Measurements from ENCODE around the gene PPP1R3G.

Gene PPP1R3G

DNA sequence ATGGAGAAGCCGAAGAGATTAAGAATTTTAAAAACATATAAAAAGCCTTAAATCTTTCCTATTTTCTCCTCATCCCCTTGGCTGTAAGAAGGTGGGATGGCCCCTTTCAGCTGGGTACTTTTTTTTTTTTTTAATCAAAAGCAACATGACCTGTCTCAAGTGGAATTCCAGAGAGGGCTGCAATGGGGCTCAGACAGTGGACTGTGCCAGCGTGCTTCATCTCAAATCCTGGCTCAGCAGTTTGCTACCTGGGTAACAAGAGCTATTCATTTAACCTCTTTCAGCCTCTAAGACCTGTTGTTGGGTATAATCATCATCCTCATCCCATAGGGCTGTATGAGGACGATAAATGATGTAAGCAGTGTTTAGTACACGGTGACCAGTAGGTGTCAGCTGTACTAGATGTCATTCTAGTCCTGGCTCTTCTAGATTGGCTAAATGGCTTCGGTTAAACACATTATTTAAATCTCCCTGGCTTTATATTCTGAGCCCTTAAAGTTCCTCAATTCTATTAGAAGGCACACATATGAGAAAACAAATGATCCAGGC is 6.9 kb upstream of the PPP1R3G start:
- TF ChIP-seq, protein P1, sequence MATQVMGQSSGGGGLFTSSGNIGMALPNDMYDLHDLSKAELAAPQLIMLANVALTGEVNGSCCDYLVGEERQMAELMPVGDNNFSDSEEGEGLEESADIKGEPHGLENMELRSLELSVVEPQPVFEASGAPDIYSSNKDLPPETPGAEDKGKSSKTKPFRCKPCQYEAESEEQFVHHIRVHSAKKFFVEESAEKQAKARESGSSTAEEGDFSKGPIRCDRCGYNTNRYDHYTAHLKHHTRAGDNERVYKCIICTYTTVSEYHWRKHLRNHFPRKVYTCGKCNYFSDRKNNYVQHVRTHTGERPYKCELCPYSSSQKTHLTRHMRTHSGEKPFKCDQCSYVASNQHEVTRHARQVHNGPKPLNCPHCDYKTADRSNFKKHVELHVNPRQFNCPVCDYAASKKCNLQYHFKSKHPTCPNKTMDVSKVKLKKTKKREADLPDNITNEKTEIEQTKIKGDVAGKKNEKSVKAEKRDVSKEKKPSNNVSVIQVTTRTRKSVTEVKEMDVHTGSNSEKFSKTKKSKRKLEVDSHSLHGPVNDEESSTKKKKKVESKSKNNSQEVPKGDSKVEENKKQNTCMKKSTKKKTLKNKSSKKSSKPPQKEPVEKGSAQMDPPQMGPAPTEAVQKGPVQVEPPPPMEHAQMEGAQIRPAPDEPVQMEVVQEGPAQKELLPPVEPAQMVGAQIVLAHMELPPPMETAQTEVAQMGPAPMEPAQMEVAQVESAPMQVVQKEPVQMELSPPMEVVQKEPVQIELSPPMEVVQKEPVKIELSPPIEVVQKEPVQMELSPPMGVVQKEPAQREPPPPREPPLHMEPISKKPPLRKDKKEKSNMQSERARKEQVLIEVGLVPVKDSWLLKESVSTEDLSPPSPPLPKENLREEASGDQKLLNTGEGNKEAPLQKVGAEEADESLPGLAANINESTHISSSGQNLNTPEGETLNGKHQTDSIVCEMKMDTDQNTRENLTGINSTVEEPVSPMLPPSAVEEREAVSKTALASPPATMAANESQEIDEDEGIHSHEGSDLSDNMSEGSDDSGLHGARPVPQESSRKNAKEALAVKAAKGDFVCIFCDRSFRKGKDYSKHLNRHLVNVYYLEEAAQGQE (IDR thresholded peaks at IDR 0.05; ENCODE audit: low read depth), result no peak
- TF ChIP-seq CREB1 (IDR thresholded peaks at IDR 0.05; ENCODE audit: low read depth), result no peak
- TF ChIP-seq RAD21 (IDR thresholded peaks at IDR 0.05; ENCODE audit: low read depth), result no peak; the same call in 1 of the 2 replicates
- TF ChIP-seq, protein P2, sequence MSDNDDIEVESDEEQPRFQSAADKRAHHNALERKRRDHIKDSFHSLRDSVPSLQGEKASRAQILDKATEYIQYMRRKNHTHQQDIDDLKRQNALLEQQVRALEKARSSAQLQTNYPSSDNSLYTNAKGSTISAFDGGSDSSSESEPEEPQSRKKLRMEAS (IDR thresholded peaks at IDR 0.05), result no peak
- TF ChIP-seq YY1 (IDR thresholded peaks at IDR 0.05; ENCODE audit: low read depth), result no peak
- TF ChIP-seq, protein P3, sequence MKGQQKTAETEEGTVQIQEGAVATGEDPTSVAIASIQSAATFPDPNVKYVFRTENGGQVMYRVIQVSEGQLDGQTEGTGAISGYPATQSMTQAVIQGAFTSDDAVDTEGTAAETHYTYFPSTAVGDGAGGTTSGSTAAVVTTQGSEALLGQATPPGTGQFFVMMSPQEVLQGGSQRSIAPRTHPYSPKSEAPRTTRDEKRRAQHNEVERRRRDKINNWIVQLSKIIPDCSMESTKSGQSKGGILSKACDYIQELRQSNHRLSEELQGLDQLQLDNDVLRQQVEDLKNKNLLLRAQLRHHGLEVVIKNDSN (IDR thresholded peaks at IDR 0.05), result no peak
- no peak for TF ChIP-seq TAF1 (IDR thresholded peaks at IDR 0.05; ENCODE audit: low read depth)
- no peak for TF ChIP-seq NFIC (IDR thresholded peaks at IDR 0.05)
- no peak for TF ChIP-seq ZBTB7A (IDR thresholded peaks at IDR 0.05; ENCODE audit: low read depth)
- no peak for TF ChIP-seq TEAD4 (IDR thresholded peaks at IDR 0.05)
- no peak for TF ChIP-seq CEBPB (IDR thresholded peaks at IDR 0.05)
- no peak for TF ChIP-seq TCF12 (IDR thresholded peaks at IDR 0.05; ENCODE audit: low read depth)
- no peak for TF ChIP-seq EGR1 (IDR thresholded peaks at IDR 0.05)
- TF ChIP-seq FOXM1 (IDR thresholded peaks at IDR 0.05; ENCODE audit: borderline replicate concordance, low read depth), result no peak

DNA sequence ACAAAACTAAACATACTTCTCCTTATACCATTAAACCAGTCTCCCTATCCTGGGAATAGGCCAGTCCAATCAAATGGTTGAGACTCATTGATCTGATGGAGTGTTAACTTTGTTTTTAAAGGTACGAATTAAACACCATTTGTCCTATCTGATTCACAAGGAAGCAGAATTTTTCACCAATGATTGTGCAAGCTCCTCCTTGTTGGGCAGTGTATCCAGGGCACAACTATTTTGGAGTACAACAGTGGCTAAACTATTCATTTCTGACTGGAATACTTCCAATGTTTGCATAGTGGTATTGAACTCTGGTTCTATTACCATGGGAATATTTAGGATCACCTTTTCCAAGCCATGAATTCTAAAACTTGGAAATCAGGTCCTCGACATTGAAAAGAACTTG is 5.4 kb upstream of the PPP1R3G start:
- TF ChIP-seq RAD21 (IDR thresholded peaks at IDR 0.05; ENCODE audit: low read depth), result no peak
- TF ChIP-seq YY1 (IDR thresholded peaks at IDR 0.05; ENCODE audit: low read depth), result no peak
- TF ChIP-seq TEAD4 (IDR thresholded peaks at IDR 0.05), result no peak
- TF ChIP-seq, protein P2 (IDR thresholded peaks at IDR 0.05), result no peak
- TF ChIP-seq NFIC (IDR thresholded peaks at IDR 0.05), result no peak
- TF ChIP-seq EGR1 (IDR thresholded peaks at IDR 0.05), result no peak
- no peak for TF ChIP-seq EP300 (IDR thresholded peaks at IDR 0.05; ENCODE audit: borderline replicate concordance)
- no peak for TF ChIP-seq CREB1 (IDR thresholded peaks at IDR 0.05; ENCODE audit: low read depth)
- TF ChIP-seq TCF12 (IDR thresholded peaks at IDR 0.05; ENCODE audit: low read depth), result no peak
- TF ChIP-seq TAF1 (IDR thresholded peaks at IDR 0.05; ENCODE audit: low read depth), result no peak
- TF ChIP-seq CEBPB (IDR thresholded peaks at IDR 0.05), result no peak
- TF ChIP-seq FOXM1 (IDR thresholded peaks at IDR 0.05; ENCODE audit: borderline replicate concordance, low read depth), result no peak

DNA sequence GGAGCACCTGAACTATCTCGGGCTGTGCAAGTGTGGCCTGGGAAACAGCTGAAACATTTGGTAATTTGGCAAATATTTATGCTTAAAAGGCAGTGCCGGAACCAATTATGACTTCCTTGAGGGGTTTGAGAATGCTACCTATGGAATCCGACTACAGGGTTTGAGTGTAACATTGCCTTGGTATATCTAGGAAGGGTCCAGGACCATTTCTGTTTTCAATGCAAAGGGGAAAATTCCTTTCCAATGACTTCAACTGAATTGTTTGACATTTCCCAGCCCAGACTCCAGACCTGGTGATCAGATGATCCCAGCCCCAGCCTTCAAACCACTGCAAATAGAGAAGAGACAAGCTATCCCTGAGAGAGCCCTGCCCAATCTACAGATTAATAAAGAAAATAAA is 4.6 kb upstream of the PPP1R3G start:
- TF ChIP-seq NFIC (IDR thresholded peaks at IDR 0.05) (no peak), TAF1 (IDR thresholded peaks at IDR 0.05; ENCODE audit: low read depth) (no peak), EGR1 (IDR thresholded peaks at IDR 0.05) (no peak), CREB1 (IDR thresholded peaks at IDR 0.05; ENCODE audit: low read depth) (no peak), TCF12 (IDR thresholded peaks at IDR 0.05; ENCODE audit: low read depth) (no peak), EP300 (IDR thresholded peaks at IDR 0.05; ENCODE audit: borderline replicate concordance) (no peak), RAD21 (IDR thresholded peaks at IDR 0.05; ENCODE audit: low read depth) (no peak), TEAD4 (IDR thresholded peaks at IDR 0.05) (no peak), FOXM1 (IDR thresholded peaks at IDR 0.05; ENCODE audit: borderline replicate concordance, low read depth) (no peak), ZBTB7A (IDR thresholded peaks at IDR 0.05; ENCODE audit: low read depth) (no peak), YY1 (IDR thresholded peaks at IDR 0.05; ENCODE audit: low read depth) (no peak), CEBPB (IDR thresholded peaks at IDR 0.05) (no peak)
- TF ChIP-seq, protein P3 (IDR thresholded peaks at IDR 0.05), result no peak
- TF ChIP-seq, protein P1 (IDR thresholded peaks at IDR 0.05; ENCODE audit: low read depth), result no peak
- TF ChIP-seq, protein P2 (IDR thresholded peaks at IDR 0.05), result no peak

DNA sequence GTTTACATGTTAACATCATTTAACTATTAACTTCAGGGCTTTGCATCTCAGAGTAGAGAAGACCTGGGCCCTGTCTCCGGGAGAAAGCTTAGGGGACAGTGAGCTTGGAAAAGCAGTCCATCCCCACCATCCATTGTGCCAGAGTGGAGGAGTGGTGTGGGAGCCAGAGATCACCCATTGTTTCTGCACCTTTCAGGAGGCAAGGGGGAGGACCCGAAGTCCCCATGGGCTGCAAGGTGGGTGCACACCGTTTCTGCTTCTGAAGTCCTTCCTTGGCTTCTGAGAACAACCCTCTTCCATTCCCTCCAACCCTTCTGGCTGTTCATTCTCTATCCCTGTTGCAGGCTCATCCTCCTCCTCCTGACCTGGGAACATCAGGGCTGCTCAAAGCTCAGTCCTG is 4.0 kb upstream of the PPP1R3G start:
- TF ChIP-seq NFIC (IDR thresholded peaks at IDR 0.05) (no peak), RAD21 (IDR thresholded peaks at IDR 0.05; ENCODE audit: low read depth) (no peak), TAF1 (IDR thresholded peaks at IDR 0.05; ENCODE audit: low read depth) (no peak)

DNA sequence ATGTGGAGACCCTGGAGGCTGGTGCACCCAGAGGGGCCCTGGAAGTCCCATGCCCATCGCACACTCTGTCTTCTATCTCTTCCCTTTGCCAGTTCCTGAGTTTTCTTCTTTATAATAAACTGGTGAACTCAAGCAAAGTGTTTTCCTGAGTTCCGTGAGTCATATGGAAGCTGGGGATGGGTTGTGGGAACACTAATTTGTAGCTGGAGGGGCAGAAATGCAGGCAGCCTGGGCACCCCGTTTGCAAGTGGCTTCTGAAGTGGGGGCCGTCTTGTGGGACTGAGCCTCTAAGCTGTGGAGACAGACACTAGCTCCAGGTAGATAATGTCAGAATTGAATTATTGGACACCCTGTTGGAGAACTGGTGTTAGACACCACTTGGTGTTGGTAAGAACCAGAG is 3.2 kb upstream of the PPP1R3G start:
- TF ChIP-seq CEBPB (IDR thresholded peaks at IDR 0.05), result no peak
- TF ChIP-seq TEAD4 (IDR thresholded peaks at IDR 0.05), result no peak
- TF ChIP-seq, protein P2 (IDR thresholded peaks at IDR 0.05), result no peak
- no peak for TF ChIP-seq TCF12 (IDR thresholded peaks at IDR 0.05; ENCODE audit: low read depth)
- no peak for TF ChIP-seq ZBTB7A (IDR thresholded peaks at IDR 0.05; ENCODE audit: low read depth)
- TF ChIP-seq RAD21 (IDR thresholded peaks at IDR 0.05; ENCODE audit: low read depth), result no peak
- TF ChIP-seq NFIC (IDR thresholded peaks at IDR 0.05), result no peak
- TF ChIP-seq CREB1 (IDR thresholded peaks at IDR 0.05; ENCODE audit: low read depth), result no peak
- TF ChIP-seq TAF1 (IDR thresholded peaks at IDR 0.05; ENCODE audit: low read depth), result no peak
- TF ChIP-seq EP300 (IDR thresholded peaks at IDR 0.05; ENCODE audit: borderline replicate concordance), result no peak
- TF ChIP-seq, protein P1 (IDR thresholded peaks at IDR 0.05; ENCODE audit: low read depth), result no peak
- no peak for TF ChIP-seq YY1 (IDR thresholded peaks at IDR 0.05; ENCODE audit: low read depth)
